HG03571 (cell line): ENCODE results near the gene SRBD1.

Experiments used
- ATAC-seq: cut with Tn5 transposase; IDR thresholded peaks from one replicate; pipeline ENCODE4 v1.9.1; 2021; ENCODE audit not compliant: unreplicated experiment

SRBD1 gene

DNA sequence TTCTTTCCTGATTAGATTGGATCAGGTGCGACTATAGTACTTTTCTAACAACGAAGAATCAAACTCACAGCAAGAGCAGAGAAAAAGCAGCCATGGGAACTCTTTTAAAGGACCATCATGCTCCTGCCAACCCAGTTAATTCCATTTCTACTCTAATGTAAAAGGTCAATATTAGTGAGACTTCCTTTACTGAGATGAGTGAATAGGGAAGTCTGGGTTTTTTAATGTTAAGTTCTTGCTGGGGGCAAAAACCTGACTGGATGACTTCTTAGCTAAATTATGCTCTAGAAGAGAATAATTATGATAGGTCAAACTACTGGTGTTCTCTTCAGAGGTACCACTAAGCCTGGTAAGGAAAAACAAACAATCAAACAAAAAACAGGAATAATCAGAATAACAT lies 8.4 kb downstream of the SRBD1 start:
- no peak for ATAC-seq

DNA sequence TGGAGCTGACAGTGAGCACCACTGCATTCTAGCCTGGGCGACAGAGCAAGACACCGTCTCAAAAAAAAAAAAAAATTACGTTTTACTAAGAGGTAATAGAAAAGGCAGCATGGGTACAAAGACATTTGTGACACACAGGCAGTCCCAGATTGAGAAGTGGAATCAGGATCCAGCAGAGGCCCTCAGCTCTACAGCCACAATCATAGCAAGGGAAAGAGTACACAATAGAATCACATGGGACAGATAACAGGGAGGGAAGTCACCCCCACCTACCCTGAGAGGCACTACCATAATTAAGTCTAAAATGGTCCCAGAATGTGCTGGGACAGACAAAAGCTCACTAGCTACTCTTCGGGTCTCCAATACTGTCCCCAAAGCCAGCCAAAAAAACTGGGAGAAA lies 12.5 kb downstream of the SRBD1 start:
- ATAC-seq = no peak

DNA sequence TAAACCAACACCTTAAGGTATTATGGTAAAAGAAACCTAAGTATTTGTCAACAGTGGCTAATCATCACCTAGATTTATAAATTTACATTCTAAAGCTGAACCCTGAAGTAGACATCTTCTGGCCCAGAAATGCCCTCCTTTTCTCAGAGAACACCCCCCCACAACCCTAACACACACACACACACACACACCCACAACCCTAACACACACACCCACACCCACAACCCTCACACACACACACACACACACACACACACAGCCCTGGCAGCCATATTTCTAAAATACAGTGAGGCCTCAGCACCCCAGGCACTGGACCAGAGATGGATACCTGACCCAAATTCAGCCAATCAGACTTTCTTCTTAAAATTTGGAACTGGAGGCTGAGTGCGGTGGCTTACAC lies 14.3 kb downstream of the SRBD1 start:
- no peak for ATAC-seq

DNA sequence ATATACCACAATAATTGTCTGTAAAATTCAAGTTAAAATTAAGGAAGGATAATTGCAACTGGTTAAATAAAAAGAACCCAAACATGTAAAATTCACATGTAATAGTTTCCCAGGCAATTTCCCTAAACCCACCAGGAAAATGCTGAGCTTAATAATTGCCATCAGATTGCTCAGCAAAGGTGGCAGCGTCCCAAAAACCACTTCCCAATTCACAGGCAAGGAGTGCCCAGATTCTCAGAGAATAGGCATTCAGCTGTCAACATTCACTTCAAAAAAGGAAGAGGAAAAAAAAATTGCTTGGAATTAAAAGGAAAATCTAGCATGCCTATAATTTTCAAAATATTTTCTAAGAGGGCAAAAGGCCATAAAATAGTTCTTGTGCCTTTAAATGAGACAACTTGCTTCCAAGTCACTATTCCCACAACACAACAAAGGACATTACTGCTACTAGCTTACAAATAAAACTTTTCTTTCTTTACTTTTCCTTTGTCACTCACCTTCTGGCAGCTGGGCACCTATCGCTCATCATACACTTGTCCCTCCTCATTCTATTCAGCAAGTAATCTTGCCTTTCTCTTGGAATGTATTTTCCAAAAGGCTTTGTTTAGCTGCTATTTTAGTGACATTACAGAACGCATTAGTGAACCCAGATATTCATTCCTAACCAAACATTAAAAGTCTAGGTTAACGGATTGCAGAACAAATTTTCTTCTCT lies 15.2 kb downstream of the SRBD1 start:
- no peak for ATAC-seq

DNA sequence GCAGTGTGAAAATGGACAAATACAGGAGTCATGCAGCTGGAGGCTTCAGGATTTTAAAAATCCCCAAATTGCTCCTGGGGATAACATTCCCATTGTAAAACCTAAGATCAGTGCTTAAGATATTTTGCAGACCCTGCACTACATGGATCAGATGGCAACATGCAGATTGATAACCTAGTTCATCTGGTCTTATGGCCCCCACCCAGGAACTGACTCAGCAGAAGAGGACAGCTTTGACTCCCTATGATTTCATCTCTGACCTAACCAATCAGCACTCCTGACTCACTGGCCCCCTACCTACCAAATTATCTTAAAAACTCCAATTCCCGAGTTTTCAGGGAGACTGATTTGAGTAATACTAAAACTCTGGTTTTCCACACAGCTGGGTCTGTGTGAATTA lies 20.0 kb downstream of the SRBD1 start:
- ATAC-seq = no peak

DNA sequence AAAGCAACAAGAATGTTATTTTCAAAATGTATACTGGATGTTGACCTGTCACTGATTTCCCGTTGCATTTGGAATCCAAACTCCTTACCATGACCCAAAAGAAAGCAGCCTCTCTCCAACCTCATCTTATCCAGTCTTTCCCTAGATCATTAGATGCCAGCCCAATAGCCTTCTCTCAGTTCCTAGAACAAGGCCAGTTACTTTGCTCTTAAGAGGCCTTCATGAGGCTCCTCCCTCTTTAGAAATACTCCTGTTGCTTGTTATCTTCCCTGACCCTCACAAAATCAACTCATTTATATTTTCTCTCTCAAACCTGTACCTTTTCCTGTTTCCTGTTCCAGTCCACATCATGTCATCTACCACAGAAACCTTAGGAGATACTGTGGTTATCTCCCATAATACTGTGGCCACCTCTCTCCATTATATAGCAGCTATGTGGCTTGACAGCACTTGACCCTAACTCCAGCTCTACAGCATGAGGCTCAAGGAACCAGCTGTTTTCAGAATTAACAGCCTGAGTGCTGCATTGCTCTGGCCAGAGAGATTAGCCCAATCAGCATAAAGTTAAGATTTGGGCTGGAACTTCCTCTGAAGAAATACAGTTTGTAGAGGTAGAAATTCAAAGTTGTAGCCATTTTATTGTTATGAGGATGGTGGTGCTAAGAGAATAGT lies 22.8 kb downstream of the SRBD1 start:
- no peak for ATAC-seq

DNA sequence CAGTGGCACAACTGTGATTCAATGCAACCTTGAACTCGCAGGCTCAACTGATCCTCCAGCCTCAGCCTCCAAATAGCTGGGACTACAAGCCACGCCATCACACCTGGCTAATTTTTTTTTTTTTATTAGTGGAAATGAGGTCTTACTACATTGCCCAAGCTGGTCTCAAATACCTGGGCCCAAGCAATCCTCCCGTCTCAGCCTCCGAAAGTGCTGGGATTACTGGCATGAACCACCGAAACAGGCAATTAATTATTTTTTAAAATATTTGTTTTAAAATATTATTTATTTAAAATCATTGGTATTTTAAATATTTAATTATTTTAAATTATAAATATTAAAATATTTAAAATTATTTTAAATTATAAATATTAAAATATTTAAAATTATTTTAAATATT lies 24.5 kb downstream of the SRBD1 start:
- no peak for ATAC-seq

DNA sequence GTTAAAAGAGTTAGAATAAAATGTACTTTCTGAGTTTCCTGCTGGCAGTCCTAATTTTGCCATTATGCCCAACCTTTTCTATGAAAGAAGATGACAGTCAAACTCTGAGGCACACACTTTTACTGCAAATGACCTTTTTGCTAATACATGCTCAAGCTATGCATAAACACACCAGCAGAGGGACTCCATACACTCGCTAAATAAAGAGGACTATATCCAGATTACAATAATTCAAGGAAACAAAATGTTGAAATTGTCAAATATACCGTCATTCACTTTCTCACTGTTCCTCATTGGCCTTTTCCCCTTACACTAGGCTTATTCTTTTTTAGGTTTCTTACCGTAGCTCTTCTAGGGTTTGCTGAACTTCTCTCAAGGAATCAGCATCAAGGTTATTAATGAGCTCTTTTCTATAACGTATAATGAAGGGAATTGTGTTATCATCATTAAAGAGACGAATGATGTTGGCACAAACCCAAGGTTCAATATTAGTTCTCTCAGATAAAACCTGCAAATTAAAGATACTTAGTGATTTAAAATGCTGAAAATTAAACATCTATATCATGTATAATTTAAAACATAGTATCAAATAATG lies 25.7 kb downstream of the SRBD1 start:
- no peak for ATAC-seq

DNA sequence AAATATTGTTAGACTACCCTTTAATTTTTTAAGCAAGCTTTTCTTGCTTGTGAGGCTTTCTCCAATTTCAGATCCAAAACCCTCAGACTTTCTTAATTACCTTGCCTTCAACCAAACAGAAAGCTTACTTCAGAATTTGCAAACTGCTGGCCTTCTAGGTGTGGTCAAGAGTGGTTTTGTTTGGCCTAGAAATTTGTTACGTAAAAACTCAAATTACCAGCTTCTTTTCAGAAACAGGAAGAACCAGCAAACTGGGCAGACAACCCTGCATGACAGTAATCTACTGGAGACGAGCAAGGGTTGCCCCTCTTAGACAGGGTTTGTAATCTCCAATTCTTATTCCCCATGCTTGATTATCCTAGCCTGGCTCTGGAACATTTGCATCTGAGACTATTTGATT lies 27.1 kb downstream of the SRBD1 start:
- ATAC-seq = no peak

DNA sequence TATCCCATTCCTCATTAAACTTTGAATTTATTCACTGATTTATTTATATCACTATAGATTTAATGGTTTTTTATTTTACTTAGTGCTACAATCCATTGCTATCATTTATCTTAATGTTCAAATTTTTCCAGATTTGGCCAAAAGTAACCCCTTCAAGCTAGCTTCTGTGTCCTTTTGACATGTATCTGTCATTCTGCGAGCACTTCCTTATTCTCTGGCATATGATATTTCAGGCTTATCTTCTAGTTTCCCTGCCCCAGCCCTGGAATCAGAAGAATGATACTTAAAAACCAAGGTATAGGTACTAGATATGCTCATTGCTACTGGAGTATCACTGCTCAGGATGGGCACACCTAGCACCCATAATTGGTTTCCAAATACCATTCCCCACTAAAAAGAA lies 28.5 kb downstream of the SRBD1 start:
- no peak for ATAC-seq

DNA sequence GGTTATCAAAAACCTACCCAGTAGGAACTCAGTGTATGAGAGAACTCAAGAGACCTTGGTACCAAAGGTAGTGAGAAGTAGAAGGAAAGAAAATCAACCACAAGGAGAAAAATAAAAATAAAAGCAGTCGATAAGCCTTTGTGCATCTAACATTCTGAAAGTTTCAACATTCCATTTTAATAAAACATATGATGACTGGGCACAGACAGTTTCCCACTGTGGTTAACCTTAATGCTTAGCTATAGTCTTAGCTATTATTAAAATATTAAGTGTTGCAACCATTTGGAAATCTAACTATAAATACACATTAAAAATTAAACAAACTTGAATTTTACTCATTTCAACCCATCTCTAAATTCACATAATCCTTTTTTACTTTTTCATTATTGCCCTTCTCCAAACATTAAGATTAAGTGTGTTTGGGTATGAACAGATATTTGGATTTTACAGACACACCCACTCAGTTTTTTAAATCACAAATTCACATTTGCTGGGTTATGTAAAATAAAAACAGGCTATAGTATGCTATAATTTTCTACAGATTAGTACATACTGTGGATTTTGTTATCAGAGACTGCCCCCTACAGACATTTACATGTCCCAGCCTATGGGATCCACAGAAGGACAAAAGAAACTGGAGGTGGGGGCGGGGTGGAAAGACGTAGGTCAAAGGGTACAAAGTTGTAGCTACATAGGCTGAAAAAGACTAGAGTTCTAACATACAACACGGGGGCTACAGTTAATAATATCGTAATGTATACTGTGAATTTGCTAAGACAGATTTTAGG lies 32.8 kb downstream of the SRBD1 start:
- no peak for ATAC-seq

DNA sequence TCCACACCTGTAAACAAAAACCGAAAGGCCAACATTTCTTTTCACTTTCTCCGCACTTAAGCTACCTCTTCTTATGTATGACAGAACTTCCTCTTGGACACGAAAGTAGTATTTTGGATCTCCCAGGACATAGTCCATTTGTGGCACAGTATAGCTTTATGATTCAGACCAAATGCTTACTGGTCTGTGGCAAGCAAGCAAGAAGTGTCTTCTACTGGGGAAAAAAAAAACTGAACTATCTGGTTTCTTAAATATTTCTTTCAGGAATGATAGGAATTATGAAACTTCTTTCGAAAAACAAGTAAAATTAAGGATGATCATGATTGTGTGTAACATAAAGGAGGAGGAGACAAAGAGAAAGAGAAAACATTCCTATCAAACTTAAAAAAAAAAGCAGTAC lies 33.6 kb downstream of the SRBD1 start:
- no peak for ATAC-seq

DNA sequence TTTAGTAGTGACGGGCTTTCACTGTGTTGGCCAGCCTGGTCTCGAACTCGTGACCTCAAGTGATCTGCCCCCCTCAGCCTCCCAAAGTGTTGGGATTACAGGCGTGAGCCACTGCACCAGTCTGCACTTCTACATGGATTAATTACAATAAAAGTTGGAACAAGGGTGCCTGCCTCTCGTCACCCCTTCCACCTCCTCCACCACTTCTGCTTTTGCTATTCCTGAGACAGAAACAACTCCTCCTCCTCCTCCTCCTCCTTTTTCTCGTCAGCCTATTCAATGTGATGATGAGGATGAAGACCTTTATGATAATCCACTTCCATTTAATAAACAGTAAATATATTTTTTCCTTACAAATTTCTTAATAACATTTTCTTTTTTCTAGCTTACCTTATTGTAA lies 35.2 kb downstream of the SRBD1 start:
- ATAC-seq = no peak

DNA sequence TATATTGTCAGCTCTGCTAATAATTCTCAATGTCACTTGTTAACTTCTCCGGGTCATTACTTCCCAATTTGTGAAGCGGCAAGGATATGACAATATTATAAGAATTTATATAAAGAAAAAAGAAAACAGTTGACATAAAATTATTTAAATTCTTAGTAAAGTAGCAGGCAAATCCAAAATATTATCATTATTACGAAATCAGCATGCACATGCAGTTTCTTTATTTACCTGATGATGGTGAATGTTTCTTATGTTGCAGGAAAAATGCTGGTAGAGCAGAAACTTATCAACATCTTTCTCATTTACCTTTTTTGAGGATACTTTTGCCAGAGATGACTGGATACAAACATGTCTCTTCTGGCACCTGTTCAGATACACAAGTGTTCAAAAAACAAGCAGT lies 38.1 kb downstream of the SRBD1 start:
- no peak for ATAC-seq

DNA sequence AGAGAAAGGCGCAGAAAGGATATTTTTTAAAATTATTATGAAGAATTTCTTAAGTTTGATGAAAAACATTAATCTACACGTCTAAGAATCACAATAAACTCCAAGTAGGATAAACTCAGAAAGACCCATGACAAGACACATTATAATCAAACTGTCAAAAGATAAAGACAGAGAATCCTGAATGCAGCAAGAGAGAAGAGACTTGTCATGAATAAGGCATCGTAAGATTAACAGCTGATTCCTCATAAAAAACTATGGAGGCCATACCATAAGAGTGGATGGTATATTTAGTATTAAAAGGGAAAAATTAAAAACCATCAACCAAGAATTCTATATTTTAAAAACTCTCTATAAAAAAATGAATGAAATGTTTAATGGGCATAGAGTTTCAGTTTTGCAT lies 39.1 kb downstream of the SRBD1 start:
- no peak for ATAC-seq

DNA sequence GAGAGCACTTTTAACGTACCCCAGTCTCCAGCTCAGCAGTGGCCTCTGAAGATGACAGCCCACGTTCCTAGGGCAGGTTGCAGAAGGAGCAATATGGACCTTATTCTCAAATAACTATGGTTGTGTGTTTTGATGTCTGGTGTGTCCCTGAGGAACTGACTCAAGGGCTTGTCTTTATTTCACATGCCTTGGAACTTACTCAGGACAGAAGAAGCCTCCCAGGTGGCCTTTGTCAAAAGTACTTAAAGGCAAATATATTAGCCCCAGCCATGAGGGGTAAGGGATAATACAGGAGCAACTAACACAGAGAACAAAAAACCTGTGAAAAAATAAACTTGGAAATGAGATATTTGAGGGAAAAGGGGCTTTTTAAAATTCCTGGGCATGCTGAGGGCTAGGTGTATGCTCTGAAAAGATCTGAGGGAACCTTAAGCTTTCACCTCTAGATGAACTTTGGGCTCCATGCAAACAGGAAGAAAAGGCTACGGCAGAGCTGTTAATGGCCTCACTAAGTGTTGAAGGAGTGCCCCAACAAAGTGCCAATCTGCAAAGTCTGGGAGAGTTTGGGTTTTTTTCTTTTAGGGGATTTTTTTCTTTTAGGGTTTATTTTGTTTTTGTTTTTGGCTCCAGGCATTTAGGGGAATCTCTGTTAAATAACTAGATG lies 40.3 kb downstream of the SRBD1 start:
- ATAC-seq = no peak

DNA sequence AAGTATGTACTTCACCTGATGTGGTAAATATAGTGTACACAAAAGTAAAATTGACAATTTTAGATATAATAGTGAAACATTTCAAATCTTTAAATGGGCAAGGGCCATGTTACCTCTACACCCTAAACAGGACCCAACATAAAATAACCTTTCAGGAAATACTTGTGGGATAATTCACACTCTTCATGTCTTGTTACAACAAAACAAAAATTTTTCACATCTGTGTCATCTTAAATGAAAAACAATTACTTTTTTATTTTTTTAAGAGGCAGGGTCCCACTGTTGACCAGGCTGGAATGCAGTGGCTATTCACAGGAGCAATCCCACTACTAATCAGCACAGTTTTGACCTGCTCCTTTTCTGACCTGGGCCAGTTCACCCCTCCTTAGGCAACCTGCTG lies 42.1 kb downstream of the SRBD1 start:
- ATAC-seq = no peak

DNA sequence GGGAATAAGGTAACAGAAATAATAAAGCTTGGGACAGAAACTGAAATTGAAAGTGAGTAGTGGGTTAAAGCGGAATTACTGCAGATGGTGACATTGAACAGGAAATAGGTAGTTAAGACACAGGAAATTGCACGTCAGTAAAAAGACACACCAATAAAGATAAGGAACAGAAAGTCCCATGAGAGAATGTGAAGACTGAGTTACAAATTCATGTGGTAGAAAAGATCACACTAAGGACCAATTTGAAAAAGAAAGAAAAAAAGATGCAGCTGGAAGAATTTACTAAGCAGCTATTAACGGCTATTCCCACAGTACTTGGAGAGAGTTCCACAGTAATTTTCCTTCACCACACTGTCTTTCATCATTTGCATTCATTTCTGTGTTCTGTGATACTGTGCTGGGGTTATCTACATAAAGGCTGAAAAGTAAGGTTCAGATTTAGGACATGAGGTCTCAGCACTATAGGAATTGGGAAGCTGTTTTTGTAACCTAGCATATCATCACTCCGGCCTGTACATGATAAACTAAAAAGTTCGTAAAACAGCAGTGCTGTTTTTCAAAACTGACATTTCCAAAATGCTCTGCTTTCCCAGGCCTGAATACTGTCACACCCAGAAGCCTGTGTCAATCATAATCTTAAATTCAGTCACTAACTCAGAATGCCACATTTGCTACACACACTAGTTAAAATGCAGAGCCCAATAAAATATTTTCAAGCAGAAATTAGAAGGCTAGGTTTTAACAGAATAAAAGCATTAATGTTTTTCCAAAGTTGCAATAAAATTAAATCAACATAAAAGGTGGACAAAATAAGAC lies 42.9 kb downstream of the SRBD1 start:
- peak; percentile 96 for ATAC-seq

DNA sequence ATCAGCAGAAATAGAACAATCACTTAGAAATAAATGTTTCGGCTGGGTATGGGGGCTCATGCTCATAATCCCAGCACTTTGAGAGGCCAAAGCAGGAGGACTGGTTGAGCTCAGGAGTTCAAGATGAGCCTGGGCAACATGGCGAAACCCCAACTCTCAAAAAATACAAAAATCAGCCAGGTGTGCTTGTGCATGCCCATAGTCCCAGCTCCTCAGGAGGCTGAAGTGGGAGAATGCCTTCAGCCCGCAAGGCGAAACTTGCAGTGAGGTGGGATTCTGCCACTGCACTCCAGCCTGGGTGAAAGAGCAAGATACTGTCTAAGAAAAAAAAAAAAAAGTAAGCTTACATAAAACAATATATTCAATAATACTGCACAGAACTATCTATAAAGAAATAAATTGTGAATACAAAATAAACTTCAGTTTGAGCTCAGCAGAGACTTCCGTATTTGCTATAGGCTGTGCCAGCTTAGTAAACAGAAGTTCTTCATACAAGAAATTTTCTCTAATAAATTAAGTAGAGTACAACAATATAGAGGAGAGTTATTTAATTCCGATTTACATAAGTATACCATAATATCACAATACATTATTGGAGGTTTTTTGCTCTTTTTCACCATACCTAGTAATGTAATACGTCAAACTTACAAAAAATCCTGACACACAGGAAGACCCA lies 43.6 kb downstream of the SRBD1 start:
- peak; percentile 8 for ATAC-seq

DNA sequence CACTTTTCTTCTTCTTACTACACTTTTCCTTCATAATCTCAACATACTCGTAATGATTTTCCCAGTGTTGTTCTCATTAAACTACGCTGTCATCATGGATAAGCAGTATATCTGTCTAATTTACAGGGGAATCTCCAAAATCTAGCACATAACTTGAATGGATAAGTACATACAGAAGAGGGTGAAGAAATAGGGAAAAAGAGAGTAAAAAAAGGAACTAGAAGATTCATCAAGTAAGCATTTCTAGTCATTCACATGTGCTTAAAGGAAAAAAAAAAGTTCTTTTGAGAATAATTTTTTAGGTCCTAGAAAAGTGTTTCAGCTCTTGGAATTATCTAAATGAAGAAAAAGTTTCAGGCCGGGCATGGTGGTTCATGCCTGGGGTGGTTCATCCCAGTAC lies 51.6 kb downstream of the SRBD1 start:
- no peak for ATAC-seq
